ENCODE results near the gene NPW. TPM values are rescaled to one million over a fixed set of nuclear protein-coding genes. Genes with fewer than 3 reads are reported as not detected.

NPW gene
- total and polyA plus RNA-seq, 9 of the 15 experiments (the other 6 are each of a cell fraction or from before 2014, with no cell fraction given): 0.14 to 4.0 (median 2.6) TPM; not detected in 4

DNA sequence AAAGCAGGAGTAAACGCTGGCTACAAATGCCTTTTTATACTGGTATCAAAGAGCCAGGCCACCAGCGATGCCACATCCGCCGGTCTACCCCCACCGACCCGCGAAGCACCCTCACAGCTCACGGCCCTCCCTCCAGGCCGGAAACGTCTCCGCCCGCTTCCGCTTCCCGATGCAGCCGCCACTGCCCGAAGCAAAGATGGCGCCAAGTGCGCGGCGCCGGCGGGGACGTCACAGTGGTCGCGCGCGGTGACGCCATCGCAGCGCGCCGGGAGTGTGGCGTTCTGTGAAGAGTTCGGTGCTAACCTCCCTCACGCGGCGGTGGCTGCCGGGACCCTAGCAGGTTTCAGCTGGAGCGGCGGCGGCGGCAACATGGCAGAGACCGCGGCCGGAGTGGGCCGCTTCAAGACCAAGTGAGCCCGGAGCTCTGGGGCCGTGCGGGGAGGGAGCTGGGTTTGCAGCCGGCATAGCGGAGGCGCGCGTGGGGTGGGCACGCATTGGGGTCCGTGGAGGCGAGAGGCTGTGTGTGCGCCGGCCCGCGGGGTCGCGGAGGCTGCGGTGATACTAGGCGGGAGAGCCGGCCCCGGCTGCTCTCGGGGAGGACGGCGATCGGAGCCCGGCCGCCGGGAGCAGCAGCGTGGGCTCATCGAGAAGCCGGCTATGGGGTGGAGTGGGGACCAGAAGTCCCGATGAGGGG lies 47.6 kb upstream of the NPW start, which contains the start of gene TBL3 (continued):
- TF ChIP-seq, protein P1, sequence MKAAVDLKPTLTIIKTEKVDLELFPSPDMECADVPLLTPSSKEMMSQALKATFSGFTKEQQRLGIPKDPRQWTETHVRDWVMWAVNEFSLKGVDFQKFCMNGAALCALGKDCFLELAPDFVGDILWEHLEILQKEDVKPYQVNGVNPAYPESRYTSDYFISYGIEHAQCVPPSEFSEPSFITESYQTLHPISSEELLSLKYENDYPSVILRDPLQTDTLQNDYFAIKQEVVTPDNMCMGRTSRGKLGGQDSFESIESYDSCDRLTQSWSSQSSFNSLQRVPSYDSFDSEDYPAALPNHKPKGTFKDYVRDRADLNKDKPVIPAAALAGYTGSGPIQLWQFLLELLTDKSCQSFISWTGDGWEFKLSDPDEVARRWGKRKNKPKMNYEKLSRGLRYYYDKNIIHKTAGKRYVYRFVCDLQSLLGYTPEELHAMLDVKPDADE (conservative IDR thresholded peaks at IDR 0.05; ENCODE audit: control insufficient read depth, low read depth, low read length): peak; percentile 98
- TF ChIP-seq ID3 (CRISPR knock-in tag; IDR thresholded peaks at IDR 0.05) (no peak), ID3 (tag; IDR thresholded peaks at IDR 0.05) (peak; percentile 62; the same call in 1 of the 2 replicates), TARDBP (IDR thresholded peaks at IDR 0.05) (peak; percentile 15; the same call in 1 of the 2 replicates), GTF2A2 (tag; IDR thresholded peaks at IDR 0.05) (no peak), LCOR (CRISPR knock-in tag; IDR thresholded peaks at IDR 0.05) (peak; percentile 92), ARID2 (IDR thresholded peaks at IDR 0.05) (no peak), HNRNPLL (IDR thresholded peaks at IDR 0.05; ENCODE audit: low read depth, low read length, poor library complexity, severe bottlenecking) (peak; percentile 24), NEUROD1 (IDR thresholded peaks at IDR 0.05; ENCODE audit: borderline replicate concordance, low read depth, low read length, partially characterized antibody) (peak; percentile 83), PHB (CRISPR knock-in tag; IDR thresholded peaks at IDR 0.05) (no peak), ZNF436 (CRISPR knock-in tag; IDR thresholded peaks at IDR 0.05) (peak; percentile 30; the same call in 1 of the 2 replicates), PHB2 (IDR thresholded peaks at IDR 0.05; ENCODE audit: low read depth) (no peak), ESRRA (IDR thresholded peaks at IDR 0.05; ENCODE audit: borderline replicate concordance, low read depth) (peak; percentile 77), CGGBP1 (CRISPR knock-in tag; IDR thresholded peaks at IDR 0.05) (peak; percentile 53; the same call in 1 of the 2 replicates), FOXO4 (CRISPR knock-in tag; IDR thresholded peaks at IDR 0.05) (no peak), KLF1 (tag; IDR thresholded peaks at IDR 0.05) (peak; percentile 61; the same call in 1 of the 2 replicates)
- TF ChIP-seq, protein P2, sequence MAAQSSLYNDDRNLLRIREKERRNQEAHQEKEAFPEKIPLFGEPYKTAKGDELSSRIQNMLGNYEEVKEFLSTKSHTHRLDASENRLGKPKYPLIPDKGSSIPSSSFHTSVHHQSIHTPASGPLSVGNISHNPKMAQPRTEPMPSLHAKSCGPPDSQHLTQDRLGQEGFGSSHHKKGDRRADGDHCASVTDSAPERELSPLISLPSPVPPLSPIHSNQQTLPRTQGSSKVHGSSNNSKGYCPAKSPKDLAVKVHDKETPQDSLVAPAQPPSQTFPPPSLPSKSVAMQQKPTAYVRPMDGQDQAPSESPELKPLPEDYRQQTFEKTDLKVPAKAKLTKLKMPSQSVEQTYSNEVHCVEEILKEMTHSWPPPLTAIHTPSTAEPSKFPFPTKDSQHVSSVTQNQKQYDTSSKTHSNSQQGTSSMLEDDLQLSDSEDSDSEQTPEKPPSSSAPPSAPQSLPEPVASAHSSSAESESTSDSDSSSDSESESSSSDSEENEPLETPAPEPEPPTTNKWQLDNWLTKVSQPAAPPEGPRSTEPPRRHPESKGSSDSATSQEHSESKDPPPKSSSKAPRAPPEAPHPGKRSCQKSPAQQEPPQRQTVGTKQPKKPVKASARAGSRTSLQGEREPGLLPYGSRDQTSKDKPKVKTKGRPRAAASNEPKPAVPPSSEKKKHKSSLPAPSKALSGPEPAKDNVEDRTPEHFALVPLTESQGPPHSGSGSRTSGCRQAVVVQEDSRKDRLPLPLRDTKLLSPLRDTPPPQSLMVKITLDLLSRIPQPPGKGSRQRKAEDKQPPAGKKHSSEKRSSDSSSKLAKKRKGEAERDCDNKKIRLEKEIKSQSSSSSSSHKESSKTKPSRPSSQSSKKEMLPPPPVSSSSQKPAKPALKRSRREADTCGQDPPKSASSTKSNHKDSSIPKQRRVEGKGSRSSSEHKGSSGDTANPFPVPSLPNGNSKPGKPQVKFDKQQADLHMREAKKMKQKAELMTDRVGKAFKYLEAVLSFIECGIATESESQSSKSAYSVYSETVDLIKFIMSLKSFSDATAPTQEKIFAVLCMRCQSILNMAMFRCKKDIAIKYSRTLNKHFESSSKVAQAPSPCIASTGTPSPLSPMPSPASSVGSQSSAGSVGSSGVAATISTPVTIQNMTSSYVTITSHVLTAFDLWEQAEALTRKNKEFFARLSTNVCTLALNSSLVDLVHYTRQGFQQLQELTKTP (IDR thresholded peaks at IDR 0.05; ENCODE audit: low read depth in 1 of 2, partially characterized antibody in 2 of 2): no peak
- TF ChIP-seq, protein P3, sequence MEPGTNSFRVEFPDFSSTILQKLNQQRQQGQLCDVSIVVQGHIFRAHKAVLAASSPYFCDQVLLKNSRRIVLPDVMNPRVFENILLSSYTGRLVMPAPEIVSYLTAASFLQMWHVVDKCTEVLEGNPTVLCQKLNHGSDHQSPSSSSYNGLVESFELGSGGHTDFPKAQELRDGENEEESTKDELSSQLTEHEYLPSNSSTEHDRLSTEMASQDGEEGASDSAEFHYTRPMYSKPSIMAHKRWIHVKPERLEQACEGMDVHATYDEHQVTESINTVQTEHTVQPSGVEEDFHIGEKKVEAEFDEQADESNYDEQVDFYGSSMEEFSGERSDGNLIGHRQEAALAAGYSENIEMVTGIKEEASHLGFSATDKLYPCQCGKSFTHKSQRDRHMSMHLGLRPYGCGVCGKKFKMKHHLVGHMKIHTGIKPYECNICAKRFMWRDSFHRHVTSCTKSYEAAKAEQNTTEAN (CRISPR knock-in tag; IDR thresholded peaks at IDR 0.05): 0 out of 2 replicates have a peak, but pooled peaks have one; percentile 14

Data from K562 (cell line).